HG02885 (cell line): ENCODE data around the gene DGKK.
"Not testable (repeated sequence)": the region's sequence is repeated elsewhere in the genome, so short reads cannot be mapped to it uniquely, and the experiment has no call there.

Experiments used
- ATAC-seq: cut with Tn5 transposase; IDR thresholded peaks from one replicate; pipeline ENCODE4 v1.9.1; 2021; ENCODE audit warnings: mild to moderate bottlenecking; ENCODE audit not compliant: unreplicated experiment, poor library complexity

DGKK gene

GRCh38 chrX:50436797-50437196 is 33.8 kb downstream of the DGKK start:
- ATAC-seq: no peak

GRCh38 chrX:50432829-50433289 is 37.8 kb downstream of the DGKK start:
- ATAC-seq: no peak

- ATAC-seq: no peak
Measured at GRCh38 chrX:50431623-50432022, 39.0 kb downstream of the DGKK start.

- ATAC-seq: no peak
Measured at GRCh38 chrX:50430917-50431575, 39.6 kb downstream of the DGKK start.

- no peak for ATAC-seq
Measured at GRCh38 chrX:50428174-50428573, 42.5 kb downstream of the DGKK start.

GRCh38 chrX:50407976-50408375 is 62.6 kb downstream of the DGKK start:
- ATAC-seq: no peak

GRCh38 chrX:50403903-50404302 is 66.7 kb downstream of the DGKK start:
- ATAC-seq: no peak

GRCh38 chrX:50402886-50403285 is 67.7 kb downstream of the DGKK start:
- no peak for ATAC-seq

- ATAC-seq: no peak
Measured at GRCh38 chrX:50393902-50394301, 76.7 kb downstream of the DGKK start.

- ATAC-seq: no peak
Measured at GRCh38 chrX:50386520-50386919, 84.1 kb downstream of the DGKK start.

- ATAC-seq: no peak
Measured at GRCh38 chrX:50381729-50382415, 88.8 kb downstream of the DGKK start.

- no peak for ATAC-seq
Measured at GRCh38 chrX:50375481-50376267, 95.0 kb downstream of the DGKK start.

GRCh38 chrX:50372966-50373365 is 97.7 kb downstream of the DGKK start:
- ATAC-seq: no peak

- no peak for ATAC-seq
Measured at GRCh38 chrX:50343917-50344316, 126.7 kb downstream of the DGKK start.

GRCh38 chrX:50333308-50333707 is 137.3 kb downstream of the DGKK start:
- no peak for ATAC-seq

- not testable (repeated sequence) for ATAC-seq
Measured at GRCh38 chrX:50332668-50333067, 138.0 kb downstream of the DGKK start.

- ATAC-seq: no peak
Measured at GRCh38 chrX:50327235-50327634, 143.4 kb downstream of the DGKK start.
